HG02884 (cell line): Measurements from ENCODE around the gene CHPF.

Experiments
- ATAC-seq: cut with Tn5 transposase; IDR thresholded peaks from one replicate; pipeline ENCODE4 v1.9.1; 2021; ENCODE audit warnings: mild to moderate bottlenecking, moderate library complexity; ENCODE audit not compliant: unreplicated experiment

CHPF gene

GRCh38 chr2:219515874-219516629 lies 27.6 kb downstream of the CHPF start:
- ATAC-seq, result no peak

GRCh38 chr2:219514836-219515235 lies 28.8 kb downstream of the CHPF start:
- ATAC-seq, result no peak

- no peak for ATAC-seq
These were observed 29.3 kb downstream of the CHPF start, which contains the start of gene ASIC4 for GRCh38 chr2:219514196-219514761. Gene ASIC4 (plus strand): TSS chr2:219514482. CDS start chr2:219514725, 243 bp downstream.

GRCh38 chr2:219513787-219514186 lies 29.8 kb downstream of the CHPF start:
- ATAC-seq, result no peak

GRCh38 chr2:219512524-219513216 lies 30.9 kb downstream of the CHPF start:
- ATAC-seq, result no peak

- no peak for ATAC-seq
These were observed 31.9 kb downstream of the CHPF start for GRCh38 chr2:219511547-219512325.

GRCh38 chr2:219510512-219511135 lies 33.0 kb downstream of the CHPF start:
- ATAC-seq, result no peak

GRCh38 chr2:219509780-219510511 lies 33.7 kb downstream of the CHPF start:
- peak; percentile 60 for ATAC-seq

- peak; percentile 8 for ATAC-seq
These were observed 34.4 kb downstream of the CHPF start for GRCh38 chr2:219508971-219509779.

- no peak for ATAC-seq
These were observed 35.2 kb downstream of the CHPF start for GRCh38 chr2:219508444-219508734.

GRCh38 chr2:219507581-219508443 lies 35.8 kb downstream of the CHPF start:
- no peak for ATAC-seq

- ATAC-seq, result no peak
These were observed 36.6 kb downstream of the CHPF start for GRCh38 chr2:219506802-219507526.

GRCh38 chr2:219506153-219506801 lies 37.3 kb downstream of the CHPF start:
- ATAC-seq, result no peak

GRCh38 chr2:219505585-219505984 lies 38.0 kb downstream of the CHPF start:
- ATAC-seq, result no peak

GRCh38 chr2:219502618-219503017 lies 41.0 kb downstream of the CHPF start:
- ATAC-seq, result no peak

GRCh38 chr2:219501849-219502248 lies 41.8 kb downstream of the CHPF start:
- no peak for ATAC-seq

GRCh38 chr2:219500135-219500534 lies 43.5 kb downstream of the CHPF start:
- ATAC-seq, result no peak
